Endometrial microvascular endothelial cells (primary cell): ENCODE data around the gene NKX2-3. TPM values are rescaled to one million over a fixed set of nuclear protein-coding genes. Genes with fewer than 3 reads are reported as not detected.

Source experiments
- in situ Hi-C: cut with HindIII; loops from 2 replicates; pipeline ENCODE4 v1.10.0; 2017; ENCODE audit warnings: low sequenced_read_pairs, low pct_unique_long_range_greater_than_20kb; ENCODE audit errors: inconsistent ontology term
- total RNA-seq: library from RNA; depleted of rRNA; stranded (reverse); fragments of >200 nt; gene quantifications from one replicate; pipeline ENCODE4 v1.2.3, GENCODE V29; 2015; ENCODE audit errors: inconsistent ontology term

The NKX2-3 gene
- not detected for total RNA-seq

DNA sequence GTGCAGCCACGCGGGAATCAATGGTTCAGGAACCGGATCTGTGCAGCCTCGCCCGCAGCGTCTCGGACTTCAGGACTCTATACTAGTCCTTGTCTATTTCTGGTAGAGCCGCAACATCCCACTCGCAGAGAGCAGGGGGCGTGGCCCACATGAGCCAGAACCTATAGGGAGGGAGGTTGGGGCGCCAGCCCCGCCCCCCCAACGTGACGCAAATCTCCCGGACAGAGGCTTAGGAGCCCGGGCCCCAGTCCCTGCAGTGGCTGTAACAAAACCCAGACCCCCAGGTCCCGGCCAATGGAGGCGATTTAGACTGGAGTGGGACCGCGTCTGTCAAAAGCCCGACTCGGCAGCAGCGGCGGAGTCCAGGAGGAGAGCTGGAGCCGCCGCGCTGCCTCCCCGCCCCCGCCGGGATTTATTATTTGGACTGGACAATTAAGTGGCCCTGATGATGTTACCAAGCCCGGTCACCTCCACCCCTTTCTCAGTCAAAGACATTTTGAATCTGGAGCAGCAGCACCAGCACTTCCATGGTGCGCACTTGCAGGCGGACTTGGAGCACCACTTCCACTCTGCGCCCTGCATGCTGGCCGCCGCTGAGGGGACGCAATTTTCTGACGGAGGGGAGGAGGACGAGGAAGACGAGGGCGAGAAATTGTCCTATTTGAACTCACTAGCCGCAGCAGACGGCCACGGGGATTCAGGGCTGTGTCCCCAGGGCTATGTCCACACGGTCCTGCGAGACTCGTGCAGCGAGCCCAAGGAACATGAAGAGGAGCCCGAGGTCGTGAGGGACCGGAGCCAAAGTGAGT lies at the start of gene NKX2-3:
Gene NKX2-3 (plus strand): TSS at position 256 of the 809 bp plus-strand sequence. CDS start 190 bp downstream, at position 446.
- in situ Hi-C loops = loop anchor here (25.0 kb wide), 1 partner anchor 96 kb away; the partner anchor contains the start of gene GOT1

DNA sequence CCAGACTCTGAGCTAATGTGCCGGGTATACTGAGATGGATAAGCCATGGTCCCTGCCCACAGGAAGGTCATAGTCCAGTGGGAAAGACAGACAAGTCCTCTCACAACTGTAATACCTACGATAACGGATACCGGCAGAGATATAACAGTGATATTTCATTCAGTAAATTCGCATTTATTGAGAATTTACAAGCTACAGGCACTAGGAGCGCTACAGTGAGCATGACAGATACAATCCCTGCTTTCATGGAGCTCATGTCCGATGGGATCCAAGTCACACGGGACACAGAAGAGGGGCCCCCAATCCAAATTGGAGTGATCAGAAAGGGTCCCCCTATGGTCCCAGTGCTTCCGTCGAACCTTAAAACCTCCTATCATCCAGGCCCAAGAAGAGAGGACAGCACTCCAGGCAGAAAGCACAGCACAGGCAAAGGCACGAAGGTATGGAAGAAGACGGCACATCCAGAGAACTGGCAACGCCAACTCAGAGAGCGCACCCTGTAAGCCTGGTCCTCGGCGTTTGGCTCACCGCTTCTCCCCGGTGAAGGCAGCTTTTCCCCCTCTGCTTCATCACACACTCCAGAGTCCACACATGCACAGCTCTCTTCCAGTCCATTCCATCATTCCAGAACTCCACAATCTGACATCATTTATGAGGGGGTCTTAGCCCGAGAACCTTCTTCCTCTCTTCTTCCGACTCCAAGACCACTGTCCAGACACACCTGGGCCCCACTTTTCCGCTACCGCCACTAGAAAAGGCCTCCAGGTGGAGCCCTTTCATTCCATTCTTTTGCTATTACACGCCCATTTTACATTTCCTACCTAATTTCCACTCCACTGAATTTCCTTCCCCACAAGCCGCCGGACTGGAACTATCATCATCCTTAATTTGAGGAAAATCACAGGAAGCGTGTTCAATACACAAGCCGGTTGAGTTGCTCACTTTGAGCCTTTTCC lies 47.8 kb upstream of the NKX2-3 start:
- in situ Hi-C loops = no loop called here

DNA sequence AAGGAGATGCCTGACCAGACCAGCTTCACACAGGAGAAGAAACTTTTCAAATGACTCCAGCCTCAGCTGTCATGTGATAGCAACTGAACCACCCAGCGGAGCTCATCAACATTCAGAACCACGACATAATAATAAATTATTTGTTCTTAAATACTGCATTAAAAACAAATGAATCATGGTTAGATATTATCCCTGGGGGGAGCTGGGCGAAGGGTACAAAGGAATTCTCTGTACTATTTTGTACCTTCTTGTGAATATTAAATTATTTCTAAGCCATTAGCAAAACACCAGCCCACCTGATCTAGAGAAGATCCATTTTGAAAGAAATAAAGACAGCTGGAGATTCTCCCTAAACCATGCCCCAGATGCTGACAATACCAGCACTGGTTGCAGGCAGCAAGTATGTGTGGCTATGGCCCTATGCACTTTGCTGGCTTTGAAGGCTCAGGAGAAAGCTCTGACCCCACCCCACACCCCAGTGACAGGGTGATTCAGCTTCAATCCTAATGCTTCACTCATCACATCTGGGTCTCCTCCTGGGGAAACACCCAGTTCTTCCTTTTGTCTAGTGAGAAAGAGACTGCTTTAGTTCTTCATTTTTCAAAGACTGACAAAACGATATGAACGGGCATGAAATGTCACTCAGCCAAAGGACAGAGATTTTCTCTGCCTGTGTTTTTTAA lies 45.5 kb upstream of the NKX2-3 start:
- in situ Hi-C loops = no loop called here

DNA sequence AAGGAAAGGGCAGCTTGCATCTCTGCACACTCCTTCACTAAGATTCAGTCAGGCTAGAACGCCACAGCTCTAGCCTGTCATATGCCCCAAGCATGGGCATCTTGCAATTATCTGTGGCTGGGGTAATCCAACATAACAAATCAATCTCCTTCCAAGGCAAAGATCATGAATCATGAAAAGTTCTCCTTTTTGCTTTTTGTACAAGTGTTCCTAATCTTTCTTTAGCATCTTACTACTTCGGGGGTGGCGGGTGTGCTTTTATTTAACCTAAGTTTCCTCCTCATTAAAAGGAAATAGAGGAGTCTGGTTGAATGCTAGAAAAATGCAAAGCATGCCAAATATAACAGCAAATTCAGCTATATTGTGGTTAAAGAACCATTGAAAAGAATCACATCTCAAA lies 43.5 kb upstream of the NKX2-3 start:
- in situ Hi-C loops = no loop called here

DNA sequence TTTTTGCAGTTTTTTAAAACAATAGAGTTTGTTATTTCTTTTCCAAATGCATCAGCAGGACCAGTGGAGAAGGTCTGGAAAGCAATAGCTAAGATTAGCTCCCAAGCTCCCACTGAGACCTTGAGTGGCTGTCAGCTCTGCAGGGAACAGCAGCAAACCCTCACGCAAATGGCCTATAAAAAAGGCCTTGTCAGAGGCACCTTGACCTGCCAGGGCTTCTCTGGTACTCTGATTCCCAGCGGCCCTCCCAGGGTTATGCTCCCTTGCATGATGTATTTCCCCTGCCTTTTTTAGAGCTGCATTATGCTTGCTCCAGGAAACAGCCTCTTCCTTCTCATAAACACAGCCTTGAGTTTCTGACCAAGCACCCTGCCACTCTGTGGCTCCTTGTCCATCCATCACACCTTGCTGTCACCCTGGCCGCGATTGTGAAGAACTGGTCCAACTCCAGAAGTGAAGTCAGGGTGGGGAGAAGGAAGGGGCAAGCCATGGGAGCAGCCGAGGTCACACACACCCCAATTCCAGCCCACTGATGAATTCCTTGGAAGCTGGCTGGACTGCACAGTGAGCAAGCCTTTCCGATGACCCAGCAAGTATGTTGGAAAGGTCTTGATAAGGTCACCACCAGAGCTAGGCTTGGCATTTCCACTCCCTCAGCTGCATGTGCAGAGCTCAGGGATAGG lies 35.3 kb upstream of the NKX2-3 start:
- in situ Hi-C loops = no loop called here

DNA sequence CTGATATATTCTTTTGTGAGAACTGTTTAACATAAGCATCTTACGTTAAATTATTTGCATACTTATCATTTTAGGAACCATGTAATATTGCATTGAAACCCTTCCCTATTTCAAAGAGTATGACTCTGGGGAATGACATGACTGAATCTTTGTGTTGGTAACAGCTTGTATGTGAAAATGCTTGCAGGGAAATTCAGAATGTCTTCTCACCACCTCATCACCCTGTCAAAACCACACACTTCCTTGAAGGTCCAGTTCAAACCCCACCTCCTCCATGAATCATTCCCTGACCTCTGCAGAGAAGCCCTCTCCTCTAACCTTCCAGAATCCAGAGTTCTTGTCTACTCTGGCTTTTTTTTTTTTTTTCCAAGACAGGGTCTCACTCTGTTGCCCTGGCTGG lies 26.3 kb upstream of the NKX2-3 start:
- in situ Hi-C loops = no loop called here

DNA sequence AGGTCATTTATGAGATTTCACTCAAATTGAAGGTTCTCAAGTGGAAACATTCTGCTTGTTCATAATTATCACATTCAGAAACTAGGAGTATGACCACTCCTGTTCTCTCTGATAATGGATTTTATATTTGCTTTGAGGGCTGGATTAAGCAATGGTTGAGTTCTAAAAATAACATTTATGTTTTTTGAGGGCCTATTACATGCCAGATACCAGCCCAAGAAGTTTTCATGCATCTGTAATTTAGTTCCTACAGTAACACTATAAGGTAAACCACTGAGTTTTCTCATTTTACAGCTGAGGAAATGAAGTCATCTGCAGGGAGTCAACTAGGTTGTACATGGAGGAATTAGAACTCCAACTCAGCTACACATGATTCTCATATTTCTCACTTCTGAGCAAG lies 25.5 kb upstream of the NKX2-3 start:
- in situ Hi-C loops = no loop called here

DNA sequence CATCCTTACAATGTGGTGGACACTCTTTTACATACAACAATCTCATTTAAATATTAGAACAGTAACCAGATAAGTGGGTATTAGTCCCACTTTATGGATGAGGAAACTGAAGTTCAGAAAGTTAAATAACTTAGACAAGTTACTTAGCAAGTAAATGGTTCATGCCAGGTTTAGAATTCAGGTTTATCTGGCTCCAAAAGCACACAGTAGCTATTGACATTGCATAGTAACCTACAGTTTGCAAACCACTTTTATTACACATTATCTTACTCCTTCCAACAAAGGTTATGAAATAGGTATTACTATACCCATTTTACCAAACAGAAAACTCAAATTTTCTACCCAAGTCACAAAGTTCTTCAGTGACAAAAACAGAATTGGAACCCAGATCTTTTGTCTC lies 19.7 kb upstream of the NKX2-3 start:
- in situ Hi-C loops = no loop called here

DNA sequence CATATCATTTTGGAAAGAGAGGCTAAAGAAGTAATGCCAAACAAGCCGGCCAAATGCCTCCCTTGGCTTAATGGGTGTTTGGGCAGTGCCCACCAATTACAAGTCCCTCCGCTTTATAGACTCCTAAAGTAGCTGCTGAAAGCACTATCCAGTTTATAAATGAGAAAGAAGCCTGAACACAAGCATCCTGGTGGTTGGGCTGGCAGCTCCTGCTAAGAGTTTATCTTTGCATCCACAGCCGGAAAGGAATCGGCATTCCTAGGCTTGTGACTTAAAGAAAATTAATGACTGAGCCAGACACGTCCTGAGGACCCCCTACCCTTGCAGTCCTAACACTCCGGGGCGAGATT lies 13.1 kb upstream of the NKX2-3 start:
- in situ Hi-C loops = no loop called here

DNA sequence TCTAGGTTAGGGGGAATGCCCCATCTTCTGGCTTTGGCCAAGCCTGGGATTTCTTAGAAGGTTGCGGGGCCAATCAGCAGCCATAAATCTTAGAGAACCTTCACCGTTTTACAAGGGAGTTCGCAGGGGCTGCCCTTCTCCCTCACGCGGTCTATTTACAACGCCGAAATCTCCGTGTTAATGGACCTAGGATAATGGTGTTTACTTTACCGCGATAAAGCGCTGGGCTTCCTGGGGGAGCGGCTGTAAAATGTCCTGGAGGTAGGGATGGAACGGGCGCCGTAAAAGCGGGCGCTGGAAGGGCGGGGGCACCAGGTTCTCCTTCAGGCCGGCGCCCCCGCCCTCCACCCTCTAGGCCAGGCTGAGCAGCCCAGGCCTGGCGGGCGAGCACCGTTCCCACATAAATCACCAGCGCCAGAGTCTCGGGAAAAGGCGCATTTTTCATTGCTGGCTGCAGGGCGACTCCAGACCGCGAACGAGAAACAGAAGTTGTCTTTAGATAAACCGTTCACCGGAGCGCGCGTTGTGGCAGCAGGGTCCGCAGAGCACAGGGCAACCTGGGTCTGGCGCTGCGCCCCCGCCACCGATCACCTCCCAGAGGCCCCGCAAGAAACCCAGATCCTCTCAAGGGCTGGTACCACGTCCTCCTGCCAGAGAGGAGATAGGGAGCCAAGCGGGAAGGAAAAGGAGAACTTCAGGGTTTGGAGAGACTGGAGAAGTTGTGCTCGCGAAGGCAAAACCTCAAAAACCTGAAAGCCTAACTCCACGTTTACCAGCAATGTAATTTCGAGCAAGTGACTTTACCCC lies 12.5 kb upstream of the NKX2-3 start:
- in situ Hi-C loops = no loop called here

DNA sequence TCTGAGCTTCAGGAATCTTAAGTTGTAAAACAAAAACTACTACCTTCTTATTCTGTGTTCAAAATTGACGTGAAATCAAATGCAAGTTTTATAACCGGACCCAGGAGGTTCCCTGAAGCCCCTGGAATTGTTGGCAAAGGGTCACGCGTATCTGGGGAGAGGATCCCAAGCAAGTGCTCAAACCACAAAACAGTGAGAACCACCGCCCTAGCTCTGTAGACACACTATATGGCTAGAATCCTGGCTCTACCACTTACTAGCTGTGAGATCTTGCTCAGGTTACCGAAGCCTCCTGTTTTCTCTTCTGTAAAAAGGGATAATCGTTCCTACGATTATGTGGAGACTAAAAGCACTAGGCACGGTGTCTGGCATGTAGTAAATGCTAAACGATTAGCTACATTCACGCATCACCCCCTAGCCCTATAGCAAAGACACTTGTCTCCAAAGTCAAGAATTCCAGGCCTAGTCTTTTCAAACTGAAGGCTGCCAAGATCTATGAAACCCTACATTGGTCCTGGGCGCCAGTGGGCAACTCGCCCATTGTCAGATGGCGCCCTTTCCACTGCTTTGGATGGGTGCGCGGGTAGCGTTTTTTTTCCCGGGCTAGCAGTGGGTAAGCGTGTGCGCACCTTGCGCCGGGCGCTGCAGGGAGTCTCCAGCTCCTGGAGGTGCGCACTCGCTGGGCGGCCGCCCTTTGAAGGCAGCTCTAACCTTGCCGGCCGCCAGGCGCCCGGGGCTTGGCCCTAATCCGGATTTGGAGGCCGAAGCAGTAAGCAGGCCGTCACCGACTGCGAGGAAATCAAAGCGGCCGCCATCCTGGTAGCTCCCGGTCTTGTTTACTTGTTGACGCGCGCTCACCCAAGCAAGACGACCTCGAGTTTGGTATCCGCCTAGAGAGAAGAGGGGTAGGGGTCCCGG lies 11.6 kb upstream of the NKX2-3 start:
- in situ Hi-C loops = no loop called here

DNA sequence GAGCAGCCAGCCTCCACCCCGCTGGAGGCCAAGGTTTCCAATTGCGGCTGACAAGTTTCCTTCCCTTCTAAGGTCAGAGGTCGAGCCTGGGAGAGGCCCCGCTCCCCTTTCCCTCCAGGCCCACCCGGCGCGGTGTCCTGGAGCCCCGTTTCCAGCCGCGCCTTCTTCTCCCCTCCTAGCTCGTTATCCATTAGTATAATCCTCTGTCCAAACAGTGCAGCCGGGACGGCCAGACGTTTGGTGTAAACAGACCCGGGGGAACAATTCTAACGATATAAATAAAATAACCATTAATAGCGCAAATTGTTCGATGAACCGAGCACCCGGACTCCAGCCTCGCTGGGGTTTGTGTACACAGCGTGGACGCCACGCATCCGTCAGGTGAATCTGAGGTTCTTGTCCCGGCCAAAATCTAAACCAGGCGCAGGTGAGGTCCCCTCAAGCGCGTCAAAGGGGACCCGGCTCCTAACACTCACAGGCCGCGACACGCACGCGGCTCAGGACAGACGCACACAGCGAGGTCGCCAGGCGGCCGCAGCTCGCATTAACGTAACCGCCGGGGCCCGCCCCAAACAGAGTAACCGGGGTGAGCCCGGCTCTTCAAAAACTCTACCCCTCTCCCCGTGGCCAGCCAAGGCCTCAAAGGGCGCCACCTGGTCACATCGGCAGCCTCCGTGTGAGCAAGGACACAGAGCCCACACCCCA lies 10.8 kb upstream of the NKX2-3 start:
- in situ Hi-C loops = no loop called here

DNA sequence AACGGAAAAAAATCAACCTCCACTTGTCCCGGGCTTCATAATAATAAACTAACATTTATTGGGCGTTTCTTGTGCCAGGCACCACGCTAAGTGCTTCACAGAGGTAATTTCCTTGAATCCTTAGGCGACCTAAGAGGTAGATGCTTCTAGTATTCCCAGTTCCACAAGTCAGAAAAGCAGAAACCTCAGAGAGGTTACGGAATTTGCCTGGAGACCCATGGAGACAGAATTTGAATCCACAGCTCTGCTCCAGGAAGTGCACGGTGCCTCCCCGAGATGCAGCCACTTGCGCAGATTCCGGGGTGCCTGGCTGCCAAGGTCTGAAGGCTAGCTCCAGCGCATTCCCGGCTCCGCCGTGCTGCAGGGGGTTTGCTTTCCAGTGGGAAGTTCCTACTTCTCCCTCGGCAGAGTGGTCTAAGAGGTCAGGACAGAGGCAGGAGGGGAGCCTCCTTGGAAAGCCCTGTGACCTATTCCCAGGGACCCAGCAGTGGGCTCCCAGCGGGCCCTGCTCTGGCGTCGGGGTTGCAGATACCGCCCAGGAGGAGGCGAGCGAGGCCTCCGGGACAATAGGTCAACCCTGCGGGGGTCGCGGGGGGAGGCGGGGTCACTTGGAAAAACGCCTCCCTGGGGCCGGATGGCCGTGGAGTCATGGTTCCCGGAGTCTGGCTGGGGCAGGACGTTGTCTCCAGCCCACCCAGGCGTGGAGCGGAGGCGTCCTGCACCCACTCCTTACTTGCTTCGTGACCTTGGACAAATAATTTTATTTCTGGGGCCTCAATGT lies 10.1 kb upstream of the NKX2-3 start:
- in situ Hi-C loops = no loop called here

DNA sequence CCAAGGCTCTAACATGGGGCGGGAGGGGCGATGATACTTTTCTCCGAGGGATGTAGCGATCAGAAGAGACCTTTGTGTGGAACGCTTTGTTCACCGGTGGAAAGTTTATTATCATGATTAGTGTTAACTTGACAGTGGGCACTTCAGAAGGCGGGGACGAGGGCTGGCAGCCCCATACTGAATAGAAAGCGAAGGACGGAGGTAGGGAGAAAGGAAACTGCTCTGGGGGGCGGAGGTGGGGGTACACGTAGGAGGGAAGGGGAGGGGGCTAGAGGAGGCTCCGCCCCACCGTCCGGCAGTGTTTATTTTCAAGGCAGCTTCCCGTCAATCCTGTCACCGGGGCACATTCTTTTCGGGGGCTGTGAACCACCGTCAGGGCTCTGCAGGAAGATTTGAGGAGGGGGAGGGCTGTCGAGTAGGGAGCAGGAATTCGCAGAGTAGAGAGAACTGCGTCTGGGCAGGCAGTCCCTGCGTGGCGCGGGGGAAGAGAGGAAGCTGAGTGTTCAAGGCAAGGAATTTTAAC lies 9.4 kb upstream of the NKX2-3 start:
- in situ Hi-C loops = no loop called here

DNA sequence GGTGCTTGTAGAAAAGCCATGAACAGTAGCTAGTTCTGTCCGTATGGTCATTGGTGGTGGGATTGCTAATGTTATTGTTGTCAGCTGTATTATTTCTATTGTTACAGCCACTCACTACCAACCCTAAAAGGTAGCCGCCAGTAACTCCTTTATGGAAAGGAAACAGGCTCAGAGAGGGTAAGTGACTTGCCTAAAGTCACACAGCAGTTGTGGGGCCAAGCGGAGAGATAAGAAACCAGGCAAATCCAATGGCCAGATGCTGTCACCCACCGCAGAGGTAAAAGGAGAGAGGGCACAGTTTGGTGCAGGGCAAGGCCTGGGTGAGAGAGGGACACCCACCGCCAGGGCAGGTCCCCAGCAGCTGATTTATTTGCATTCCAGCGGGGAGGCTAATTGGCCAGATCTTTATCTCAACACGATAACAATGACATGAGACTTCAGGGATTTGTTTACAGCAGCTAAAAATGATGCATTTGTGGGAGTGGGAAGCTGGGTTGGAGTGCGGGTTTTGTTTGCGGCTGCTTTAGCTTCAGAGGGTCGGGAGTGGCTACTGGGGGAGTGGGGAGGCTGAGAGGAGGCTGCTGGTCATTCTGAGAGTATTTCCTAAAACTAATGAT lies 8.6 kb upstream of the NKX2-3 start:
- in situ Hi-C loops = no loop called here
